ENCODE measurements around the gene CNTNAP2.

Gene CNTNAP2

GRCh38 chr7:148362541-148362940 lies 2245.9 kb downstream of the CNTNAP2 start:
- DNase-seq (ENCODE audit: low read depth in 1 of 2, low spot score in 1 of 2), result no peak

GRCh38 chr7:148367731-148368475 lies 2251.3 kb downstream of the CNTNAP2 start:
- no peak for DNase-seq (ENCODE audit: low read depth in 1 of 2, low spot score in 1 of 2)

- no peak for DNase-seq (ENCODE audit: low read depth in 1 of 2, low spot score in 1 of 2)
Observed at GRCh38 chr7:148368562-148368961, 2252.0 kb downstream of the CNTNAP2 start.

- DNase-seq (ENCODE audit: low read depth in 1 of 2, low spot score in 1 of 2), result no peak
Observed at GRCh38 chr7:148371280-148371937, 2254.8 kb downstream of the CNTNAP2 start.

GRCh38 chr7:148374396-148375259 lies 2258.0 kb downstream of the CNTNAP2 start:
- DNase-seq (ENCODE audit: low read depth in 1 of 2, low spot score in 1 of 2), result no peak

GRCh38 chr7:148379677-148380076 lies 2263.1 kb downstream of the CNTNAP2 start:
- DNase-seq (ENCODE audit: low read depth in 1 of 2, low spot score in 1 of 2), result no peak

- no peak for DNase-seq (ENCODE audit: low read depth in 1 of 2, low spot score in 1 of 2)
Observed at GRCh38 chr7:148380596-148381419, 2264.2 kb downstream of the CNTNAP2 start.

- no peak for DNase-seq (ENCODE audit: low read depth in 1 of 2, low spot score in 1 of 2)
Observed at GRCh38 chr7:148382596-148382995, 2266.0 kb downstream of the CNTNAP2 start.

- no peak for DNase-seq (ENCODE audit: low read depth in 1 of 2, low spot score in 1 of 2)
Observed at GRCh38 chr7:148383651-148384050, 2267.1 kb downstream of the CNTNAP2 start.

- DNase-seq (ENCODE audit: low read depth in 1 of 2, low spot score in 1 of 2), result no peak
Observed at GRCh38 chr7:148385009-148385682, 2268.5 kb downstream of the CNTNAP2 start.

- no peak for DNase-seq (ENCODE audit: low read depth in 1 of 2, low spot score in 1 of 2)
Observed at GRCh38 chr7:148390381-148390780, 2273.8 kb downstream of the CNTNAP2 start.

- no peak for DNase-seq (ENCODE audit: low read depth in 1 of 2, low spot score in 1 of 2)
Observed at GRCh38 chr7:148391591-148391990, 2275.0 kb downstream of the CNTNAP2 start.

- DNase-seq (ENCODE audit: low read depth in 1 of 2, low spot score in 1 of 2), result no peak
Observed at GRCh38 chr7:148394582-148394981, 2278.0 kb downstream of the CNTNAP2 start.

- DNase-seq (ENCODE audit: low read depth in 1 of 2, low spot score in 1 of 2), result no peak
Observed at GRCh38 chr7:148395352-148395811, 2278.8 kb downstream of the CNTNAP2 start.

GRCh38 chr7:148395990-148396716 lies 2279.6 kb downstream of the CNTNAP2 start:
- DNase-seq (ENCODE audit: low read depth in 1 of 2, low spot score in 1 of 2), result no peak

GRCh38 chr7:148397056-148397455 lies 2280.5 kb downstream of the CNTNAP2 start:
- no peak for DNase-seq (ENCODE audit: low read depth in 1 of 2, low spot score in 1 of 2)

GRCh38 chr7:148397551-148397950 lies 2280.9 kb downstream of the CNTNAP2 start:
- DNase-seq (ENCODE audit: low read depth in 1 of 2, low spot score in 1 of 2), result no peak

- DNase-seq (ENCODE audit: low read depth in 1 of 2, low spot score in 1 of 2), result no peak
Observed at GRCh38 chr7:148397985-148398384, 2281.4 kb downstream of the CNTNAP2 start.

- DNase-seq (ENCODE audit: low read depth in 1 of 2, low spot score in 1 of 2), result no peak
Observed at GRCh38 chr7:148398844-148399365, 2282.3 kb downstream of the CNTNAP2 start.

Measured in stimulated activated CD4-positive, alpha-beta T cell treated with anti-CD3 and anti-CD28 coated beads, Interleukin-15, amount 100 ng/mL, for 1 hour (primary cell).